GM23338 (cell line): Measurements from ENCODE around the gene RNF214. TPM values are rescaled to one million over a fixed set of nuclear protein-coding genes. Genes with fewer than 3 reads are reported as not detected.

ENCODE experiments used
- ATAC-seq: fragments of 200-7000 bp; cut with Tn5 transposase; 3 replicates; pipeline ENCODE4 v1.9.1; 2020
- DNase-seq: peaks from one replicate; pipeline ENCODE4 v3.0.0-alpha.2; 2015; ENCODE audit warnings: low spot score
- H2AFZ ChIP-seq: fragments of 200-600 bp; sonication (generic); 2 replicates; pipeline ENCODE4 v1.8.0; 2016; ENCODE audit warnings: antibody characterized with exemption, mild to moderate bottlenecking, moderate library complexity
- H3F3A ChIP-seq: fragments of 200-600 bp; sonication (generic); replicated peaks from 2 replicates; pipeline ENCODE4 v1.8.0; 2017; ENCODE audit warnings: antibody characterized with exemption, mixed run types, low read depth
- H3K27ac ChIP-seq: fragments of 200-600 bp; sonication (generic); 2 replicates; pipeline ENCODE4 v1.6.1; 2016; ENCODE audit warnings: low read depth
- H3K27me3 ChIP-seq: fragments of 200-600 bp; sonication (generic); 2 replicates; pipeline ENCODE4 v1.8.0; 2016; ENCODE audit warnings: mild to moderate bottlenecking, mixed run types, moderate library complexity; ENCODE audit not compliant: insufficient read depth
- H3K36me3 ChIP-seq: fragments of 200-600 bp; sonication (generic); 2 replicates; pipeline ENCODE4 v1.8.0; 2016; ENCODE audit warnings: mild to moderate bottlenecking; ENCODE audit not compliant: insufficient read depth
- H3K4me1 ChIP-seq: fragments of 200-600 bp; sonication (generic); 2 replicates; pipeline ENCODE4 v1.8.0; 2016; ENCODE audit warnings: mild to moderate bottlenecking, moderate library complexity; ENCODE audit not compliant: insufficient read depth
- H3K4me2 ChIP-seq: fragments of 200-600 bp; sonication (generic); 2 replicates; pipeline ENCODE4 v1.7.1; 2017; ENCODE audit warnings: mixed run types
- H3K4me3 ChIP-seq: fragments of 200-600 bp; sonication (generic); 2 replicates; pipeline ENCODE4 v1.6.1; 2016; ENCODE audit warnings: mixed run types
- H3K79me2 ChIP-seq: fragments of 200-600 bp; sonication (generic); replicated peaks from 2 replicates; pipeline ENCODE4 v1.8.0; 2017; ENCODE audit warnings: mild to moderate bottlenecking; ENCODE audit not compliant: insufficient read depth
- H3K9me2 ChIP-seq: fragments of 200-600 bp; sonication (generic); 2 replicates; pipeline ENCODE4 v1.8.0; 2017; ENCODE audit not compliant: insufficient read depth
- H4K20me1 ChIP-seq: fragments of 200-600 bp; sonication (generic); replicated peaks from 2 replicates; pipeline ENCODE4 v1.8.0; 2017; ENCODE audit warnings: mild to moderate bottlenecking; ENCODE audit not compliant: insufficient read depth
- H3K27ac Mint-ChIP-seq: 2 replicates; pipeline ENCODE4 v1.8.0; 2020; ENCODE audit warnings: inconsistent platforms, mild to moderate bottlenecking, moderate library complexity, mixed read lengths
- H3K27me3 Mint-ChIP-seq: 3 replicates; pipeline ENCODE4 v1.8.0; 2022; ENCODE audit warnings: low read depth, mild to moderate bottlenecking, moderate library complexity, mixed read lengths, inconsistent platforms; ENCODE audit not compliant: insufficient read depth, poor library complexity
- H3K36me3 Mint-ChIP-seq: 3 replicates; pipeline ENCODE4 v1.8.0; 2021; ENCODE audit warnings: low read depth, mild to moderate bottlenecking, inconsistent platforms, moderate library complexity, mixed read lengths
- H3K4me1 Mint-ChIP-seq: 3 replicates; pipeline ENCODE4 v1.8.0; 2020; ENCODE audit warnings: mild to moderate bottlenecking, inconsistent platforms, mixed read lengths
- H3K4me3 Mint-ChIP-seq: 3 replicates; pipeline ENCODE4 v1.8.0; 2021; ENCODE audit warnings: moderate library complexity, mild to moderate bottlenecking, inconsistent platforms, mixed read lengths
- H3K9me3 Mint-ChIP-seq: 3 replicates; pipeline ENCODE4 v1.8.0; 2020; ENCODE audit warnings: moderate library complexity, mild to moderate bottlenecking, inconsistent platforms, mixed read lengths
- CREB1 ChIP-seq: fragments of 250-450 bp; sonication (Bioruptor Pico); IDR thresholded peaks from 2 replicates; pipeline ENCODE4 v1.5.0; 2020; ENCODE audit warnings: low read depth, mild to moderate bottlenecking, moderate library complexity
- CTCF ChIP-seq, 2 experiments: fragments of 200-600 bp in 1 of 2; sonication (generic) in 1 of 2; conservative IDR thresholded peaks; 2 replicates each; pipeline versions ENCODE4 v1.5.1 to v1.6.1; 2016 to 2017; ENCODE audit warnings: antibody characterized with exemption in 2 of 2, low read depth in 2 of 2, mild to moderate bottlenecking in 2 of 2, moderate library complexity in 1 of 2
- ETS1 ChIP-seq: IDR thresholded peaks from 2 replicates; pipeline ENCODE4 v1.6.1; 2016; ENCODE audit warnings: antibody characterized with exemption
- EZH2 ChIP-seq: fragments of 200-600 bp; sonication (generic); IDR thresholded peaks from one replicate; pipeline ENCODE4 v1.8.0; 2017; ENCODE audit warnings: antibody characterized with exemption, mild to moderate bottlenecking, low read depth; ENCODE audit not compliant: unreplicated experiment
- EZH2phosphoT487 ChIP-seq: fragments of 200-600 bp; sonication (generic); IDR thresholded peaks from one replicate; pipeline ENCODE4 v1.8.1; 2018; ENCODE audit warnings: antibody characterized with exemption; ENCODE audit not compliant: unreplicated experiment
- JUNB ChIP-seq: IDR thresholded peaks from one replicate; pipeline ENCODE4 v1.6.1; 2016; ENCODE audit warnings: antibody characterized with exemption; ENCODE audit not compliant: unreplicated experiment
- NANOG ChIP-seq: IDR thresholded peaks from 2 replicates; pipeline ENCODE4 v1.6.1; 2016; ENCODE audit warnings: antibody characterized with exemption, borderline replicate concordance
- POLR2AphosphoS5 ChIP-seq: IDR thresholded peaks from 2 replicates; pipeline ENCODE4 v1.6.1; 2016; ENCODE audit warnings: antibody characterized with exemption, low read depth
- REST ChIP-seq: IDR thresholded peaks from one replicate; pipeline ENCODE4 v1.6.1; 2018; ENCODE audit warnings: antibody characterized with exemption; ENCODE audit not compliant: unreplicated experiment
- STAT1 ChIP-seq: IDR thresholded peaks from one replicate; pipeline ENCODE4 v1.6.1; 2016; ENCODE audit warnings: antibody characterized with exemption; ENCODE audit not compliant: unreplicated experiment
- ZNF114 ChIP-seq: fragments of 250-450 bp; sonication (Bioruptor Pico); IDR thresholded peaks from 2 replicates; pipeline ENCODE4 v1.5.0; 2020; ENCODE audit warnings: mild to moderate bottlenecking, moderate library complexity
- ZNF331 ChIP-seq: fragments of 250-450 bp; sonication (Bioruptor Pico); IDR thresholded peaks from 2 replicates; pipeline ENCODE4 v1.5.0; 2020; ENCODE audit warnings: low read depth, mild to moderate bottlenecking, moderate library complexity
- ZNF462 ChIP-seq: fragments of 250-450 bp; sonication (Bioruptor Pico); IDR thresholded peaks from 2 replicates; pipeline ENCODE4 v1.5.0; 2020; ENCODE audit warnings: mild to moderate bottlenecking, moderate library complexity
- polyA plus RNA-seq: library from polyadenylated mRNA; unstranded; fragments of >200 nt; fragmentation: Nextera tagmentation; extraction: Ambion mirVana; gene quantifications from 2 replicates; pipeline ENCODE4 v1.2.1, GENCODE V29; 2016
- total RNA-seq: library from RNA; depleted of rRNA; stranded (reverse); fragments of >200 nt; shearing (Covaris generic); gene quantifications from 2 replicates; pipeline ENCODE4 v1.2.3, GENCODE V29; 2014

RNF214 gene
- total and polyA plus RNA-seq, 2 experiments from 2014 or later, result 19.4 to 28.4 TPM

- TF ChIP-seq CREB1 (CRISPR knock-in tag) (no peak), POLR2AphosphoS5 (no peak), ZNF114 (CRISPR knock-in tag) (no peak), EZH2 (no peak)
Observed at GRCh38 chr11:117265745-117266144, 33.3 kb downstream of the RNF214 start (continued).

- Histone ChIP-seq H3K27ac (no peak overlapping the region), H3K27me3 (peaks cover 9% of the 10 kb centered on the region), H3K9me2 (no peaks in the 10 kb centered on the region), H3K36me3 (no peaks in the 10 kb centered on the region), H3K79me2 (no peaks in the 10 kb centered on the region), H2AFZ (no peak overlapping the region), H3K4me2 (no peak overlapping the region), H3F3A (no peaks in the 10 kb centered on the region), H3K4me3 (no peak overlapping the region), H4K20me1 (peaks cover 19% of the 10 kb centered on the region; the same call in 1 of the 2 replicates), H3K4me1 (no peaks in the 10 kb centered on the region)
- Mint-ChIP-seq H3K27ac (no peak overlapping the region), H3K4me1 (peaks cover 9% of the 10 kb centered on the region), H3K4me3 (no peak overlapping the region), H3K9me3 (no peaks in the 10 kb centered on the region), H3K27me3 (no peaks in the 10 kb centered on the region), H3K36me3 (peaks cover 13% of the 10 kb centered on the region; the same call in 2 of the 3 replicates)
- no peak for ATAC-seq
- TF ChIP-seq ETS1, result no peak
- TF ChIP-seq STAT1, result no peak
- TF ChIP-seq EZH2, result no peak
- TF ChIP-seq CREB1 (CRISPR knock-in tag), result no peak
- no peak for TF ChIP-seq JUNB
- no peak for TF ChIP-seq EZH2phosphoT487
- no peak for TF ChIP-seq CTCF (conservative IDR thresholded peaks at IDR 0.05; ENCODE audit: low read depth in 2 of 2)
- no peak for TF ChIP-seq ZNF462 (CRISPR knock-in tag)
- no peak for TF ChIP-seq ZNF114 (CRISPR knock-in tag)
- TF ChIP-seq NANOG, result no peak
- no peak for TF ChIP-seq REST
- no peak for TF ChIP-seq POLR2AphosphoS5
- no peak for TF ChIP-seq ZNF331 (CRISPR knock-in tag)
- no peak for DNase-seq
Observed at GRCh38 chr11:117269856-117270255, 37.4 kb downstream of the RNF214 start.
